ENCODE data around the gene PRICKLE1.

PRICKLE1 gene

GRCh38 chr12:42445891-42446290, 143.7 kb downstream of the PRICKLE1 start:
- H3K9ac ChIP-seq (ENCODE audit: low read depth, low read length) = no peak overlapping the region
- H3K27me3 ChIP-seq (ENCODE audit: insufficient read depth, low read length) = no peaks in the 10 kb centered on the region
- no peak overlapping the region for H3K27ac ChIP-seq (ENCODE audit: low read length)
- H3K4me3 ChIP-seq (ENCODE audit: low read length) = no peak overlapping the region
- peaks cover 31% of the 10 kb centered on the region; the same call in 1 of the 2 replicates for H3K4me1 ChIP-seq (ENCODE audit: insufficient read depth, low read length)
- peaks cover 43% of the 10 kb centered on the region; the same call in 1 of the 2 replicates for H3K36me3 ChIP-seq (ENCODE audit: insufficient read depth, low read depth, low read length)
- no peaks in the 10 kb centered on the region; the same call in 1 of the 2 replicates for H3K9me3 ChIP-seq (ENCODE audit: insufficient read depth, low read depth, low read length)

- Histone ChIP-seq H3K4me3 (ENCODE audit: low read length) (no peak overlapping the region), H3K9me3 (ENCODE audit: insufficient read depth, low read depth, low read length) (no peaks in the 10 kb centered on the region; the same call in 1 of the 2 replicates), H3K27ac (ENCODE audit: low read length) (no peak overlapping the region), H3K36me3 (ENCODE audit: insufficient read depth, low read depth, low read length) (peaks cover 43% of the 10 kb centered on the region; the same call in 1 of the 2 replicates), H3K4me1 (ENCODE audit: insufficient read depth, low read length) (peaks cover 27% of the 10 kb centered on the region; the same call in 1 of the 2 replicates), H3K9ac (ENCODE audit: low read depth, low read length) (no peak overlapping the region), H3K27me3 (ENCODE audit: insufficient read depth, low read length) (no peaks in the 10 kb centered on the region)
These were observed 145.2 kb downstream of the PRICKLE1 start for GRCh38 chr12:42444192-42444943.

- H3K9ac ChIP-seq (ENCODE audit: low read depth, low read length) = no peak overlapping the region
- peaks cover 38% of the 10 kb centered on the region; the same call in 1 of the 2 replicates for H3K36me3 ChIP-seq (ENCODE audit: insufficient read depth, low read depth, low read length)
- H3K9me3 ChIP-seq (ENCODE audit: insufficient read depth, low read depth, low read length) = no peaks in the 10 kb centered on the region; the same call in 1 of the 2 replicates
- no peaks in the 10 kb centered on the region for H3K27me3 ChIP-seq (ENCODE audit: insufficient read depth, low read length)
- H3K27ac ChIP-seq (ENCODE audit: low read length) = no peak overlapping the region
- H3K4me3 ChIP-seq (ENCODE audit: low read length) = no peak overlapping the region
- peaks cover 27% of the 10 kb centered on the region; the same call in 1 of the 2 replicates for H3K4me1 ChIP-seq (ENCODE audit: insufficient read depth, low read length)
These were observed 146.7 kb downstream of the PRICKLE1 start for GRCh38 chr12:42442888-42443287.

- Histone ChIP-seq H3K9me3 (ENCODE audit: insufficient read depth, low read depth, low read length) (no peaks in the 10 kb centered on the region; the same call in 1 of the 2 replicates), H3K27me3 (ENCODE audit: insufficient read depth, low read length) (no peaks in the 10 kb centered on the region), H3K27ac (ENCODE audit: low read length) (no peak overlapping the region), H3K4me3 (ENCODE audit: low read length) (no peak overlapping the region), H3K4me1 (ENCODE audit: insufficient read depth, low read length) (peaks cover 27% of the 10 kb centered on the region; the same call in 1 of the 2 replicates), H3K9ac (ENCODE audit: low read depth, low read length) (no peak overlapping the region), H3K36me3 (ENCODE audit: insufficient read depth, low read depth, low read length) (peaks cover 33% of the 10 kb centered on the region; the same call in 1 of the 2 replicates)
These were observed 147.2 kb downstream of the PRICKLE1 start for GRCh38 chr12:42442311-42442759.

GRCh38 chr12:42440608-42441007, 148.9 kb downstream of the PRICKLE1 start:
- H3K4me1 ChIP-seq (ENCODE audit: insufficient read depth, low read length) = peaks cover 19% of the 10 kb centered on the region; the same call in 1 of the 2 replicates
- H3K9ac ChIP-seq (ENCODE audit: low read depth, low read length) = no peak overlapping the region

GRCh38 chr12:42432517-42433140, 156.9 kb downstream of the PRICKLE1 start:
- H3K9me3 ChIP-seq (ENCODE audit: insufficient read depth, low read depth, low read length) = no peaks in the 10 kb centered on the region
- 0 out of 2 replicates have a peak, but pooled peaks cover 3% of the 10 kb centered on the region for H3K36me3 ChIP-seq (ENCODE audit: insufficient read depth, low read depth, low read length)
- H3K4me1 ChIP-seq (ENCODE audit: insufficient read depth, low read length) = no peaks in the 10 kb centered on the region
- no peak overlapping the region for H3K9ac ChIP-seq (ENCODE audit: low read depth, low read length)
- H3K4me3 ChIP-seq (ENCODE audit: low read length) = no peak overlapping the region
- H3K27ac ChIP-seq (ENCODE audit: low read length) = no peak overlapping the region
- no peaks in the 10 kb centered on the region for H3K27me3 ChIP-seq (ENCODE audit: insufficient read depth, low read length)

More at GRCh38 chr12:42440608-42441007, 148.9 kb downstream of the PRICKLE1 start:
- Histone ChIP-seq H3K27me3 (ENCODE audit: insufficient read depth, low read length) (no peaks in the 10 kb centered on the region), H3K36me3 (ENCODE audit: insufficient read depth, low read depth, low read length) (peaks cover 29% of the 10 kb centered on the region; the same call in 1 of the 2 replicates), H3K27ac (ENCODE audit: low read length) (no peak overlapping the region), H3K9me3 (ENCODE audit: insufficient read depth, low read depth, low read length) (no peaks in the 10 kb centered on the region; the same call in 1 of the 2 replicates), H3K4me3 (ENCODE audit: low read length) (no peak overlapping the region)

- H3K9me3 ChIP-seq (ENCODE audit: insufficient read depth, low read depth, low read length) = no peaks in the 10 kb centered on the region
- 0 out of 2 replicates have a peak, but pooled peaks cover 3% of the 10 kb centered on the region for H3K36me3 ChIP-seq (ENCODE audit: insufficient read depth, low read depth, low read length)
- H3K4me1 ChIP-seq (ENCODE audit: insufficient read depth, low read length) = peaks cover 10% of the 10 kb centered on the region; the same call in 1 of the 2 replicates
- H3K27me3 ChIP-seq (ENCODE audit: insufficient read depth, low read length) = no peaks in the 10 kb centered on the region
- no peak overlapping the region for H3K27ac ChIP-seq (ENCODE audit: low read length)
- H3K9ac ChIP-seq (ENCODE audit: low read depth, low read length) = no peak overlapping the region
- no peak overlapping the region for H3K4me3 ChIP-seq (ENCODE audit: low read length)
These were observed 160.7 kb downstream of the PRICKLE1 start for GRCh38 chr12:42428850-42429249.

- no peak overlapping the region for H3K4me3 ChIP-seq (ENCODE audit: low read length)
- 0 out of 2 replicates have a peak, but pooled peaks cover under 1% of the 10 kb centered on the region for H3K36me3 ChIP-seq (ENCODE audit: insufficient read depth, low read depth, low read length)
- H3K9ac ChIP-seq (ENCODE audit: low read depth, low read length) = no peak overlapping the region
- peaks cover 10% of the 10 kb centered on the region; the same call in 1 of the 2 replicates for H3K4me1 ChIP-seq (ENCODE audit: insufficient read depth, low read length)
- no peak overlapping the region for H3K27ac ChIP-seq (ENCODE audit: low read length)
- no peaks in the 10 kb centered on the region for H3K27me3 ChIP-seq (ENCODE audit: insufficient read depth, low read length)
- no peaks in the 10 kb centered on the region for H3K9me3 ChIP-seq (ENCODE audit: insufficient read depth, low read depth, low read length)
These were observed 162.8 kb downstream of the PRICKLE1 start for GRCh38 chr12:42426746-42427145.

GRCh38 chr12:42422785-42423184, 166.8 kb downstream of the PRICKLE1 start:
- Histone ChIP-seq H3K9me3 (ENCODE audit: insufficient read depth, low read depth, low read length) (no peaks in the 10 kb centered on the region), H3K27ac (ENCODE audit: low read length) (no peak overlapping the region), H3K9ac (ENCODE audit: low read depth, low read length) (no peak overlapping the region), H3K27me3 (ENCODE audit: insufficient read depth, low read length) (no peaks in the 10 kb centered on the region), H3K4me1 (ENCODE audit: insufficient read depth, low read length) (peaks cover 10% of the 10 kb centered on the region; the same call in 1 of the 2 replicates), H3K36me3 (ENCODE audit: insufficient read depth, low read depth, low read length) (no peaks in the 10 kb centered on the region), H3K4me3 (ENCODE audit: low read length) (no peak overlapping the region)

GRCh38 chr12:42421844-42422779, 167.4 kb downstream of the PRICKLE1 start:
- no peaks in the 10 kb centered on the region for H3K9me3 ChIP-seq (ENCODE audit: insufficient read depth, low read depth, low read length)
- H3K4me1 ChIP-seq (ENCODE audit: insufficient read depth, low read length) = peaks cover 10% of the 10 kb centered on the region; the same call in 1 of the 2 replicates
- H3K27ac ChIP-seq (ENCODE audit: low read length) = no peak overlapping the region
- H3K4me3 ChIP-seq (ENCODE audit: low read length) = no peak overlapping the region
- no peaks in the 10 kb centered on the region for H3K27me3 ChIP-seq (ENCODE audit: insufficient read depth, low read length)
- no peaks in the 10 kb centered on the region for H3K36me3 ChIP-seq (ENCODE audit: insufficient read depth, low read depth, low read length)
- no peak overlapping the region for H3K9ac ChIP-seq (ENCODE audit: low read depth, low read length)

- H3K9me3 ChIP-seq (ENCODE audit: insufficient read depth, low read depth, low read length) = no peaks in the 10 kb centered on the region
- H3K36me3 ChIP-seq (ENCODE audit: insufficient read depth, low read depth, low read length) = no peaks in the 10 kb centered on the region
- H3K27me3 ChIP-seq (ENCODE audit: insufficient read depth, low read length) = no peaks in the 10 kb centered on the region
- no peak overlapping the region for H3K9ac ChIP-seq (ENCODE audit: low read depth, low read length)
- H3K4me3 ChIP-seq (ENCODE audit: low read length) = no peak overlapping the region
- no peak overlapping the region for H3K27ac ChIP-seq (ENCODE audit: low read length)
- H3K4me1 ChIP-seq (ENCODE audit: insufficient read depth, low read length) = no peaks in the 10 kb centered on the region
These were observed 169.2 kb downstream of the PRICKLE1 start for GRCh38 chr12:42420395-42420794.
